Stimulated activated CD8-positive, alpha-beta memory T cell treated with anti-CD3 and anti-CD28 coated beads, Interleukin-12 subunit alpha, Interleukin-12 subunit beta, amount 100 ng/mL, for 24 hours (primary cell): ENCODE measurements around the gene TMEM91.

Source experiments
- DNase-seq: peaks from one replicate; pipeline ENCODE4 v3.0.0-alpha.2; 2020; ENCODE audit errors: extremely low read depth

TMEM91 gene

GRCh38 chr19:41411100-41411967 is 35.0 kb downstream of the TMEM91 start:
- no peak for DNase-seq

GRCh38 chr19:41411968-41412265 is 35.6 kb downstream of the TMEM91 start:
- no peak for DNase-seq

GRCh38 chr19:41412953-41413352 is 36.6 kb downstream of the TMEM91 start:
- no peak for DNase-seq

GRCh38 chr19:41413947-41414346 is 37.6 kb downstream of the TMEM91 start:
- DNase-seq, result no peak

- DNase-seq, result no peak
Measured at GRCh38 chr19:41414461-41414860, 38.1 kb downstream of the TMEM91 start.

- no peak for DNase-seq
Measured at GRCh38 chr19:41415154-41415571, 38.8 kb downstream of the TMEM91 start.

- no peak for DNase-seq
Measured at GRCh38 chr19:41416194-41416674, 39.9 kb downstream of the TMEM91 start.

- DNase-seq, result no peak
Measured at GRCh38 chr19:41420101-41420880, 44.0 kb downstream of the TMEM91 start.

GRCh38 chr19:41421314-41421713 is 45.0 kb downstream of the TMEM91 start:
- no peak for DNase-seq

- no peak for DNase-seq
Measured at GRCh38 chr19:41421973-41422372, 45.6 kb downstream of the TMEM91 start.

GRCh38 chr19:41422456-41422855 is 46.1 kb downstream of the TMEM91 start:
- no peak for DNase-seq

GRCh38 chr19:41422955-41423354 is 46.6 kb downstream of the TMEM91 start:
- no peak for DNase-seq

GRCh38 chr19:41424335-41425173 is 48.2 kb downstream of the TMEM91 start:
- DNase-seq, result no peak

GRCh38 chr19:41425174-41426115 is 49.1 kb downstream of the TMEM91 start:
- no peak for DNase-seq

- no peak for DNase-seq
Measured at GRCh38 chr19:41426116-41426841, 49.9 kb downstream of the TMEM91 start.

- no peak for DNase-seq
Measured at GRCh38 chr19:41426952-41427646, 50.8 kb downstream of the TMEM91 start, which contains the start of gene B3GNT8. TSS of gene B3GNT8 (minus strand) at chr19:41427374. CDS start at chr19:41426778, 596 bp downstream.

- no peak for DNase-seq
Measured at GRCh38 chr19:41427647-41428480, 51.5 kb downstream of the TMEM91 start.

- DNase-seq, result no peak
Measured at GRCh38 chr19:41428481-41428859, 52.1 kb downstream of the TMEM91 start.

GRCh38 chr19:41430922-41431321 is 54.6 kb downstream of the TMEM91 start:
- DNase-seq, result no peak
